IMR-90 (cell line): Measurements from ENCODE around the gene CDON. TPM values are rescaled to one million over a fixed set of nuclear protein-coding genes. Genes with fewer than 3 reads are reported as not detected.

Experiments used
- ATAC-seq: fragments of 200-7000 bp; cut with Tn5 transposase; 2 replicates; pipeline ENCODE4 v1.9.1; 2020; ENCODE audit warnings: low read depth, mild to moderate bottlenecking, moderate library complexity
- BruUV-seq: library from RNA; stranded (reverse); fragments of 400-500 nt; replicated peaks from 2 replicates; lab custom pipeline; 2021; lab: Mats Ljungman, UMichigan
- CTCF ChIA-PET: fragments of 300-600 bp; formaldehyde crosslinking; extraction: SDS; loops from one replicate; lab custom pipeline; 2021; ENCODE audit warnings: antibody characterized with exemption; lab: Yijun Ruan, JAX
- POLR2A ChIA-PET: fragments of 300-600 bp; sonication (Branson Sonifier 250); formaldehyde crosslinking; loops from one replicate; lab custom pipeline; 2022; ENCODE audit warnings: antibody characterized with exemption; ENCODE audit not compliant: unreplicated experiment; lab: Charles Lee
- DNase-seq: peaks from one replicate; pipeline ENCODE4 v3.0.0; 2013
- H2AFZ ChIP-seq: replicated peaks from 2 replicates; pipeline ENCODE3; 2013; ENCODE audit warnings: low read length, mild to moderate bottlenecking; ENCODE audit not compliant: poor library complexity
- H2AK5ac ChIP-seq: 2 replicates; pipeline ENCODE4 v1.6.1; 2013; ENCODE audit warnings: low read depth, low read length, inconsistent platforms
- H2AK9ac ChIP-seq: replicated peaks from 2 replicates; pipeline ENCODE3; 2013; ENCODE audit warnings: mild to moderate bottlenecking, low read depth, low read length, moderate library complexity; ENCODE audit not compliant: poor library complexity
- H2BK120ac ChIP-seq: 2 replicates; pipeline ENCODE4 v1.6.1; 2013; ENCODE audit warnings: low read depth, low read length, inconsistent platforms
- H2BK15ac ChIP-seq: 3 replicates; pipeline ENCODE4 v1.6.1; 2013; ENCODE audit warnings: low read depth, low read length, inconsistent platforms
- H2BK20ac ChIP-seq: 2 replicates; pipeline ENCODE4 v1.6.1; 2013; ENCODE audit warnings: low read depth, mild to moderate bottlenecking, inconsistent platforms, low read length, moderate library complexity
- H2BK5ac ChIP-seq: 2 replicates; pipeline ENCODE4 v1.6.1; 2013; ENCODE audit warnings: mild to moderate bottlenecking, low read depth, low read length, inconsistent platforms; ENCODE audit not compliant: poor library complexity, severe bottlenecking
- H3K14ac ChIP-seq: replicated peaks from 2 replicates; pipeline ENCODE4 v1.6.1; 2013; ENCODE audit warnings: low read depth, low read length, inconsistent platforms
- H3K18ac ChIP-seq: 2 replicates; pipeline ENCODE4 v1.6.1; 2013; ENCODE audit warnings: low read depth, low read length, control low read depth
- H3K23ac ChIP-seq: 2 replicates; pipeline ENCODE4 v1.6.1; 2013; ENCODE audit warnings: low read depth, low read length, inconsistent platforms
- H3K27ac ChIP-seq: 2 replicates; pipeline ENCODE4 v1.5.1; 2013; ENCODE audit warnings: mild to moderate bottlenecking, control low read depth, low read length; ENCODE audit not compliant: insufficient read depth
- H3K27me3 ChIP-seq: 2 replicates; pipeline ENCODE4 v1.6.1; 2013; ENCODE audit warnings: low read length; ENCODE audit not compliant: control insufficient read depth, insufficient read depth
- H3K36me3 ChIP-seq: 2 replicates; pipeline ENCODE4 v1.6.1; 2013; ENCODE audit warnings: low read length, mixed read lengths; ENCODE audit not compliant: control insufficient read depth, insufficient read depth
- H3K4ac ChIP-seq: 2 replicates; pipeline ENCODE4 v1.6.1; 2013; ENCODE audit warnings: low read depth, low read length, inconsistent platforms
- H3K4me1 ChIP-seq: 2 replicates; pipeline ENCODE4 v1.6.1; 2013; ENCODE audit warnings: low read length, mixed read lengths; ENCODE audit not compliant: control insufficient read depth, insufficient read depth
- H3K4me2 ChIP-seq: 2 replicates; pipeline ENCODE4 v1.6.1; 2013; ENCODE audit warnings: low read depth, mild to moderate bottlenecking, control low read depth, low read length, moderate library complexity
- H3K4me3 ChIP-seq: 2 replicates; pipeline ENCODE4 v1.5.1; 2013; ENCODE audit warnings: low read depth, mild to moderate bottlenecking, control low read depth, low read length, moderate library complexity; ENCODE audit not compliant: insufficient read depth
- H3K56ac ChIP-seq: 2 replicates; pipeline ENCODE4 v1.6.1; 2013; ENCODE audit warnings: low read length, inconsistent platforms; ENCODE audit not compliant: insufficient read depth; ENCODE audit errors: extremely low read depth
- H3K79me1 ChIP-seq, 2 experiments: 2 replicates each; pipeline ENCODE4 v1.6.1; 2013; ENCODE audit warnings: low read length in 2 of 2, inconsistent platforms in 1 of 2, low read depth in 1 of 2
- H3K9ac ChIP-seq: 2 replicates; pipeline ENCODE4 v1.6.1; 2013; ENCODE audit warnings: low read depth, low read length, control low read depth
- H3K9me1 ChIP-seq: 2 replicates; pipeline ENCODE4 v1.6.1; 2013; ENCODE audit warnings: low read length, inconsistent platforms; ENCODE audit not compliant: insufficient read depth
- H3K9me3 ChIP-seq: 2 replicates; pipeline ENCODE4 v1.6.1; 2013; ENCODE audit warnings: low read length; ENCODE audit not compliant: control insufficient read depth, insufficient read depth
- H4K20me1 ChIP-seq: 2 replicates; pipeline ENCODE4 v1.6.1; 2013; ENCODE audit warnings: low read length, inconsistent platforms; ENCODE audit not compliant: insufficient read depth
- H4K5ac ChIP-seq: 2 replicates; pipeline ENCODE4 v1.6.1; 2013; ENCODE audit warnings: mild to moderate bottlenecking, low read depth, low read length, control low read depth
- H4K8ac ChIP-seq, 2 experiments: 2 replicates each; pipeline ENCODE4 v1.6.1; 2013; ENCODE audit warnings: low read depth in 2 of 2, low read length in 2 of 2, control low read depth in 1 of 2, inconsistent platforms in 1 of 2
- H4K91ac ChIP-seq: 2 replicates; pipeline ENCODE4 v1.6.1; 2013; ENCODE audit warnings: low read depth, low read length, inconsistent platforms; ENCODE audit not compliant: insufficient read depth
- CEBPB ChIP-seq: IDR thresholded peaks from 2 replicates; pipeline ENCODE4 v1.6.1; 2012; ENCODE audit warnings: low read depth, low read length, improper control_type of control experiment
- CHD1 ChIP-seq: IDR thresholded peaks from 2 replicates; pipeline ENCODE4 v1.6.1; 2012; ENCODE audit warnings: low read depth, low read length, improper control_type of control experiment
- FOS ChIP-seq: fragments of 150-350 bp; IDR thresholded peaks from 2 replicates; pipeline ENCODE4 v1.6.1; 2016; ENCODE audit warnings: low read depth, low read length
- MAFK ChIP-seq: IDR thresholded peaks from 2 replicates; pipeline ENCODE4 v1.6.1; 2012; ENCODE audit warnings: low read depth, low read length, improper control_type of control experiment
- MAZ ChIP-seq: IDR thresholded peaks from 2 replicates; pipeline ENCODE4 v1.6.1; 2012; ENCODE audit warnings: low read depth, mild to moderate bottlenecking, low read length, improper control_type of control experiment, moderate library complexity, borderline replicate concordance
- MXI1 ChIP-seq: IDR thresholded peaks from 2 replicates; pipeline ENCODE4 v1.6.1; 2012; ENCODE audit warnings: low read depth, mild to moderate bottlenecking, low read length, moderate library complexity, borderline replicate concordance
- NFE2L2 ChIP-seq: fragments of 150-350 bp; IDR thresholded peaks from 2 replicates; pipeline ENCODE4 v1.6.1; 2016; ENCODE audit warnings: low read depth, mild to moderate bottlenecking, low read length
- POLR2A ChIP-seq: IDR thresholded peaks from 2 replicates; pipeline ENCODE4 v1.6.1; 2012; ENCODE audit warnings: mild to moderate bottlenecking, low read depth, low read length
- RAD21 ChIP-seq: IDR thresholded peaks from 2 replicates; pipeline ENCODE4 v1.6.1; 2012; ENCODE audit warnings: low read length, improper control_type of control experiment
- RCOR1 ChIP-seq: IDR thresholded peaks from 2 replicates; pipeline ENCODE4 v1.6.1; 2012; ENCODE audit warnings: mild to moderate bottlenecking, low read length, improper control_type of control experiment; ENCODE audit not compliant: insufficient replicate concordance
- RFX5 ChIP-seq: IDR thresholded peaks from 2 replicates; pipeline ENCODE4 v1.8.0; 2012; ENCODE audit warnings: low read depth, mild to moderate bottlenecking, low read length, moderate library complexity
- WGBS, 2 experiments: methylation state at CpG; one replicate each; pipeline versions ENCODE4 v1.1.5 to v1.1.7; 2013; ENCODE audit warnings: missing lambda C conversion rate in 2 of 2; ENCODE audit not compliant: insufficient read length in 1 of 2; ENCODE audit errors: extremely low coverage in 2 of 2; 5-methylcytosine and 5-hydroxymethylcytosine counted together
- dilution Hi-C: fragments of 300-500 bp; cut with HindIII; formaldehyde crosslinking; loops from one replicate; pipeline ENCODE4 v1.14.3; 2018; ENCODE audit warnings: low sequenced_read_pairs; ENCODE audit not compliant: unreplicated experiment
- in situ Hi-C: fragments of 300-500 bp; cut with MboI; formaldehyde crosslinking; loops from 3 replicates; pipeline ENCODE4 v1.14.3; 2019; ENCODE audit warnings: low sequenced_read_pairs, inconsistent platforms, mixed read lengths
- intact Hi-C: fragments of 100-400 bp; cut with micrococcal nuclease; formaldehyde crosslinking; loops from 2 replicates; pipeline ENCODE4 v1.10.0; 2022
- polyA plus RNA-seq, 3 experiments: library from polyadenylated mRNA; depleted of rRNA; stranded (reverse); fragments of >200 nt; gene quantifications; 2 replicates each; pipeline ENCODE4 v1.2.3, GENCODE V29; 2012; ENCODE audit warnings: low replicate concordance in 1 of 3
- total RNA-seq: library from RNA; depleted of rRNA; stranded (reverse); fragments of >200 nt; gene quantifications from 2 replicates; pipeline ENCODE4 v1.2.3, GENCODE V29; 2012

Gene CDON
- total and polyA plus RNA-seq, 2 of the 4 experiments (the other 2 are of a cell fraction) = 1.2 to 3.8 TPM

GRCh38 chr11:125941267-125941618 is 121.4 kb downstream of the CDON start:
- H3K56ac ChIP-seq = no peak overlapping the region
- no peak overlapping the region for H3K4ac ChIP-seq
- no peak overlapping the region for H3K14ac ChIP-seq
- no peak overlapping the region for H2BK5ac ChIP-seq
- no peaks in the 10 kb centered on the region for H4K20me1 ChIP-seq
- WGBS, 2 experiments = no CpG with 5 or more reads among the region's 4 CpGs
- no peak overlapping the region for H3K27ac ChIP-seq
- ChIA-PET POLR2A (no interaction called here), CTCF (no interaction called here)
- DNase-seq = no peak
- H2AK9ac ChIP-seq = no peak overlapping the region
- H3K4me2 ChIP-seq = no peak overlapping the region
- intact Hi-C loops (no loop called here), dilution Hi-C loops (no loop called here), in situ Hi-C loops (no loop called here)
- H3K23ac ChIP-seq = no peak overlapping the region
- no peak overlapping the region for H2BK15ac ChIP-seq
- no peaks in the 10 kb centered on the region for H3K36me3 ChIP-seq
- no peak overlapping the region for H3K4me3 ChIP-seq
- no peak overlapping the region for H3K18ac ChIP-seq
- H3K9me3 ChIP-seq = no peaks in the 10 kb centered on the region
- no peak overlapping the region for H3K9ac ChIP-seq
- no peak overlapping the region for H2BK20ac ChIP-seq
- ATAC-seq = no peak
- H3K79me1 ChIP-seq = no peaks in the 10 kb centered on the region
- H2BK120ac ChIP-seq = no peak overlapping the region
- no peak overlapping the region for H4K5ac ChIP-seq
- H3K4me1 ChIP-seq = no peaks in the 10 kb centered on the region
- H3K27me3 ChIP-seq = peaks cover 17% of the 10 kb centered on the region; the same call in 1 of the 2 replicates
- no peak overlapping the region for H4K8ac ChIP-seq
- H2AK5ac ChIP-seq = no peak overlapping the region
- H2AFZ ChIP-seq = no peak overlapping the region
- TF ChIP-seq RFX5 (no peak), MXI1 (no peak), CEBPB (no peak), NFE2L2 (no peak), CHD1 (no peak), FOS (no peak), MAFK (no peak), RCOR1 (no peak), MAZ (no peak), RAD21 (no peak), POLR2A (no peak)
- BruUV-seq = no TSS peak
- no peaks in the 10 kb centered on the region for H3K9me1 ChIP-seq
- no peak overlapping the region for H4K91ac ChIP-seq
